ENCODE results near the gene CACNA1H.

The CACNA1H gene

DNA sequence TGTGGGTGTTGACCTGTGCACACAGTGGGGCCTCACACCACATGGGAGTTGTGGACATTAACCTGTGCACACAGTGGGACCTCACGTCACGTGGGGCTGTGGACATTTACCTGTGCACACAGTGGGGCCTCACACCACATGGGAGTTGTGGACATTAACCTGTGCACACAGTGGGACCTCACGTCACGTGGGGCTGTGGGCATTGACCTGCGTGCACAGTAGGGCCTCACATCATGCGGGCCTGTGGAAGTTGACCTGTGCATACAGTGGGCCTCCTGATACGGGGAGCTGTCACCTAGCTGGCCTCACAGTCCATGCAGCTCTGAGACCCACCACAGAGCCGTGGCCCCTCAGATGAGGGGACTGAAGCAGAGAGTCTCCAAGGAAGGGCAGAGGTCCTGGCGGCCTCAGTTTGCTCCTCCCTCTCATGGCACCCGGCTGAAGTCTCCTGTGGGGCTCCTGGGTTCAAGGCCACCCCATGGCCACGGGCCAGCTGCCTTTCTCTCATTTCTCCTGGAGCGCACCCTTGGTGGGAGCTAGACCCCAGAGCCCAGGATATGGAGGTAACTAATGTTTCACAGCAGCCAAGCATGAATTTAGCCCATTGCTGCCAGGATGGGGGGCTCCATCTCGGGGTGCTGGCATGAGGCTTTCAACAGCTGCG is 21.0 kb downstream of the CACNA1H start:
- peaks cover 43% of the 10 kb centered on the region for H3K79me2 ChIP-seq
- no peak overlapping the region for H3K4me3 ChIP-seq (ENCODE audit: low read depth, low read length)
- H3K27me3 ChIP-seq (ENCODE audit: control insufficient read depth, insufficient read depth, low read length), result no peaks in the 10 kb centered on the region
- H3K36me3 ChIP-seq (ENCODE audit: control insufficient read depth, insufficient read depth, low read length), result no peaks in the 10 kb centered on the region
- no peaks in the 10 kb centered on the region for H3K9me3 ChIP-seq (ENCODE audit: control insufficient read depth, low read length)
- no peak for TF ChIP-seq CTCF (IDR thresholded peaks at IDR 0.05)
- no peak overlapping the region for H3K4me2 ChIP-seq (ENCODE audit: low read length)
- H3K4me1 ChIP-seq, result no peaks in the 10 kb centered on the region
- no peak overlapping the region for H3K9ac ChIP-seq
- no peak overlapping the region for H2AFZ ChIP-seq
- H3K27ac ChIP-seq, result no peak overlapping the region

- Histone ChIP-seq H2AFZ (no peak overlapping the region), H3K4me3 (ENCODE audit: low read depth, low read length) (no peak overlapping the region), H3K27me3 (ENCODE audit: control insufficient read depth, insufficient read depth, low read length) (no peaks in the 10 kb centered on the region), H3K4me2 (ENCODE audit: low read length) (no peak overlapping the region), H3K36me3 (ENCODE audit: control insufficient read depth, insufficient read depth, low read length) (no peaks in the 10 kb centered on the region), H3K9me3 (ENCODE audit: control insufficient read depth, low read length) (no peaks in the 10 kb centered on the region), H3K27ac (no peak overlapping the region), H3K9ac (no peak overlapping the region), H3K4me1 (no peaks in the 10 kb centered on the region), H3K79me2 (peaks cover 37% of the 10 kb centered on the region)
- TF ChIP-seq CTCF (IDR thresholded peaks at IDR 0.05), result no peak
These were observed 21.8 kb downstream of the CACNA1H start for GRCh38 chr16:1174477-1175357.

- no peaks in the 10 kb centered on the region for H3K27me3 ChIP-seq (ENCODE audit: control insufficient read depth, insufficient read depth, low read length)
These were observed 22.8 kb downstream of the CACNA1H start for GRCh38 chr16:1175566-1176279.

GRCh38 chr16:1176280-1176897 is 23.5 kb downstream of the CACNA1H start:
- no peak for TF ChIP-seq CTCF (IDR thresholded peaks at IDR 0.05)
- Histone ChIP-seq H3K4me2 (ENCODE audit: low read length) (no peak overlapping the region), H3K4me3 (ENCODE audit: low read depth, low read length) (no peak overlapping the region), H3K79me2 (peaks cover 24% of the 10 kb centered on the region), H3K27me3 (ENCODE audit: control insufficient read depth, insufficient read depth, low read length) (no peaks in the 10 kb centered on the region), H3K4me1 (peaks cover 7% of the 10 kb centered on the region), H2AFZ (no peak overlapping the region), H3K9me3 (ENCODE audit: control insufficient read depth, low read length) (no peaks in the 10 kb centered on the region), H3K27ac (no peak overlapping the region), H3K36me3 (ENCODE audit: control insufficient read depth, insufficient read depth, low read length) (no peaks in the 10 kb centered on the region), H3K9ac (no peak overlapping the region)

More at GRCh38 chr16:1175566-1176279, 22.8 kb downstream of the CACNA1H start:
- Histone ChIP-seq H3K4me1 (peaks cover under 1% of the 10 kb centered on the region), H3K36me3 (ENCODE audit: control insufficient read depth, insufficient read depth, low read length) (no peaks in the 10 kb centered on the region), H3K79me2 (peaks cover 27% of the 10 kb centered on the region), H3K4me2 (ENCODE audit: low read length) (no peak overlapping the region), H3K9me3 (ENCODE audit: control insufficient read depth, low read length) (no peaks in the 10 kb centered on the region), H3K27ac (no peak overlapping the region), H3K4me3 (ENCODE audit: low read depth, low read length) (no peak overlapping the region), H3K9ac (no peak overlapping the region), H2AFZ (no peak overlapping the region)
- TF ChIP-seq CTCF (IDR thresholded peaks at IDR 0.05), result no peak
